Measurements from ENCODE around the gene FGF8.

Gene FGF8

DNA sequence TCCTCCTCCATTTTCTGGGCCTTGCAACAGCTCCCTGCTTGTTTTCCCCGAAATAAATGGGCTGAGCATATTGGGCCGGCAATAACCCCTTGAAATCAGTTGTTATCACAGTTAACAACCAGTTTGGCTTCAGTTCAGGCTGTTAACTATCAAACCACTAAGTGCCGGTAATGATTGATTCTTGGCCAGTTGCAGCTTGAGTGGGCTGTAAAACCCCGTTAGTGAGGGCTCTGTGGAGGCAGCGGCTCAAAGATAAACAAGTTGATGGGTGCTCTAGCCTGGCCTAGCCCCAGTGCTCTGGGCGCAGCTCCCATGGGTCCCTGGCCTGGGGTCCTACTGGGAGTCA is 8.3 kb downstream of the FGF8 start:
- H3K4me1 ChIP-seq (ENCODE audit: control insufficient read depth, insufficient read depth, low read length, poor library complexity, severe bottlenecking), result no peaks in the 10 kb centered on the region
- H3K9me3 ChIP-seq (ENCODE audit: control insufficient read depth, low read length), result no peaks in the 10 kb centered on the region
- no peaks in the 10 kb centered on the region for H3K36me3 ChIP-seq (ENCODE audit: control insufficient read depth, insufficient read depth, low read length)
- WGBS, 2 experiments (ENCODE audit: insufficient coverage in 2 of 2), result 94 to 100% methylated on average over 5 of the region's 6 CpGs
- no peak overlapping the region for H3K4me3 ChIP-seq (ENCODE audit: extremely low read depth, insufficient read depth, low read length, poor library complexity, severe bottlenecking)
- no peak overlapping the region for H3K27ac ChIP-seq (ENCODE audit: low read depth, low read length, severe bottlenecking)

- Histone ChIP-seq H3K4me3 (ENCODE audit: extremely low read depth, insufficient read depth, low read length, poor library complexity, severe bottlenecking) (no peak overlapping the region), H3K4me1 (ENCODE audit: control insufficient read depth, insufficient read depth, low read length, poor library complexity, severe bottlenecking) (no peaks in the 10 kb centered on the region), H3K36me3 (ENCODE audit: control insufficient read depth, insufficient read depth, low read length) (no peaks in the 10 kb centered on the region), H3K9me3 (ENCODE audit: control insufficient read depth, low read length) (no peaks in the 10 kb centered on the region), H3K27ac (ENCODE audit: low read depth, low read length, severe bottlenecking) (no peak overlapping the region)
- 86 to 92% methylated on average over 9 to 10 of the region's 12 CpGs for WGBS, 2 experiments (ENCODE audit: insufficient coverage in 2 of 2)
Observed at GRCh38 chr10:101766753-101767599, 8.9 kb downstream of the FGF8 start.

DNA sequence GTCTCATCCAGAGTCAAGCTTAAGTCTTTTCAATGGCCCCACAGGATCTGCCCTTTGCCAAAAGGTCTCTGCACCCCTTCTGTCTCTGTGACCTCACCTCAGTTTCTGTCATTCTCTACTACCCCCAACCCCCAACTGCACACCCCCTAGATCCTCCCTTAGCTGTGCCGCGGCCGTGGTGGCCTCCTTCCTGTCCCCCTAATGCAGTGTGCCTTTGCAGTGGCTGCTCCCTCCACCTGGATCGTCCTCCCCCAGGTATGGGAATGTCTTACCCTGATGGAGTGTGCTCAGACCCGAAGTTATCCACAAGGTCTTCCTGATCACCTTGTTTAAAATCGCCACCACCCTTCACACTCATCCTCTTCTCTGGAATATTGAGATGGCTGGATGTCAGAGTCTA is 9.6 kb downstream of the FGF8 start:
- 83% methylated on average over 4 of the region's 6 CpGs; no CpG with 5 or more reads in 1 of the 2 experiments for WGBS, 2 experiments (ENCODE audit: insufficient coverage in 2 of 2)
- Histone ChIP-seq H3K27ac (ENCODE audit: low read depth, low read length, severe bottlenecking) (no peak overlapping the region), H3K36me3 (ENCODE audit: control insufficient read depth, insufficient read depth, low read length) (no peaks in the 10 kb centered on the region), H3K9me3 (ENCODE audit: control insufficient read depth, low read length) (no peaks in the 10 kb centered on the region), H3K4me3 (ENCODE audit: extremely low read depth, insufficient read depth, low read length, poor library complexity, severe bottlenecking) (no peak overlapping the region), H3K4me1 (ENCODE audit: control insufficient read depth, insufficient read depth, low read length, poor library complexity, severe bottlenecking) (no peaks in the 10 kb centered on the region)

DNA sequence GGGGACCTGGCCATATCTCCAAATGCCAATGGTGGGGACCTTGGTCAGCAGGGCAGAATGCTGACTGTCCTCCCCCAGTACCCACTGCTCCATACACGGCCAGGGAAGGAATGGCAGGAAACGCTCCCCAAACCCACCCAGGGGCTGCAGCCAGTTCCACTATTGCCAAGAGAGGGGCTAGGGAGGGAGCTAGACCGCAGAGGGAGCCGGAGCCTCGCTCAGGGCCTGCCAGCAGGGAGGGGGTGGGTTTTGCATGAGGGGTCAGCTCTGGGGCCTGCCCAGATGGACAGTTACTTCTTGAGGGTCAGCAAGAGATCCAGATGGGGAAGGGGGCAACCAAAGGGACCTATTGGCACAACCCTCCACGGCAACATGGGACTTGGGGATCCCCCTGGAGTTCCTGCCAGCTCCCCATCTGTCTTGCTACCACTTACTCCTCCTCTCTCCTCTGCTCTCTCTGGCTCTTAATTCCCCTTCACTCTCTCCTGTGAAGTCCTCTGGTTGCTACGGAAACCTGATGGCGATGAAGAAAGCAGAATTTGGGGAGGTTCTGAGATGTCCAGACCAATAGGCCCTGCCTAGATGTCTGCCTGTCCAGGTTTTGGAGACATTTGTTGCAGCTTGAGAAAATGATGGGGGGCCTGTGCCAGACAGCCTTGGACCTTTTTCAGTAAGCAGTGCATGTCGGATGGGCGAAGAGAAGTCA is 12.6 kb downstream of the FGF8 start:
- no peak overlapping the region for H3K4me3 ChIP-seq (ENCODE audit: extremely low read depth, insufficient read depth, low read length, poor library complexity, severe bottlenecking)
- 90 to 92% methylated on average over 5 to 7 of the region's 10 CpGs for WGBS, 2 experiments (ENCODE audit: insufficient coverage in 2 of 2)
- H3K36me3 ChIP-seq (ENCODE audit: control insufficient read depth, insufficient read depth, low read length), result no peaks in the 10 kb centered on the region
- H3K4me1 ChIP-seq (ENCODE audit: control insufficient read depth, insufficient read depth, low read length, poor library complexity, severe bottlenecking), result no peaks in the 10 kb centered on the region
- no peaks in the 10 kb centered on the region for H3K9me3 ChIP-seq (ENCODE audit: control insufficient read depth, low read length)
- no peak overlapping the region for H3K27ac ChIP-seq (ENCODE audit: low read depth, low read length, severe bottlenecking)

GRCh38 chr10:101762736-101763135 is 13.2 kb downstream of the FGF8 start:
- Histone ChIP-seq H3K4me3 (ENCODE audit: extremely low read depth, insufficient read depth, low read length, poor library complexity, severe bottlenecking) (no peak overlapping the region), H3K4me1 (ENCODE audit: control insufficient read depth, insufficient read depth, low read length, poor library complexity, severe bottlenecking) (no peaks in the 10 kb centered on the region), H3K36me3 (ENCODE audit: control insufficient read depth, insufficient read depth, low read length) (no peaks in the 10 kb centered on the region), H3K9me3 (ENCODE audit: control insufficient read depth, low read length) (no peaks in the 10 kb centered on the region), H3K27ac (ENCODE audit: low read depth, low read length, severe bottlenecking) (no peak overlapping the region)
- 88 to 98% methylated on average over 5 of the region's 5 CpGs for WGBS, 2 experiments (ENCODE audit: insufficient coverage in 2 of 2)

GRCh38 chr10:101761226-101761625 is 14.7 kb downstream of the FGF8 start:
- H3K9me3 ChIP-seq (ENCODE audit: control insufficient read depth, low read length), result no peaks in the 10 kb centered on the region
- no peaks in the 10 kb centered on the region for H3K36me3 ChIP-seq (ENCODE audit: control insufficient read depth, insufficient read depth, low read length)
- H3K27ac ChIP-seq (ENCODE audit: low read depth, low read length, severe bottlenecking), result no peak overlapping the region
- 90 to 96% methylated on average over 4 to 5 of the region's 9 CpGs for WGBS, 2 experiments (ENCODE audit: insufficient coverage in 2 of 2)
- no peak overlapping the region for H3K4me3 ChIP-seq (ENCODE audit: extremely low read depth, insufficient read depth, low read length, poor library complexity, severe bottlenecking)
- H3K4me1 ChIP-seq (ENCODE audit: control insufficient read depth, insufficient read depth, low read length, poor library complexity, severe bottlenecking), result no peaks in the 10 kb centered on the region

- Histone ChIP-seq H3K27ac (ENCODE audit: low read depth, low read length, severe bottlenecking) (no peak overlapping the region), H3K36me3 (ENCODE audit: control insufficient read depth, insufficient read depth, low read length) (no peaks in the 10 kb centered on the region), H3K9me3 (ENCODE audit: control insufficient read depth, low read length) (no peaks in the 10 kb centered on the region), H3K4me3 (ENCODE audit: extremely low read depth, insufficient read depth, low read length, poor library complexity, severe bottlenecking) (no peak overlapping the region), H3K4me1 (ENCODE audit: control insufficient read depth, insufficient read depth, low read length, poor library complexity, severe bottlenecking) (no peaks in the 10 kb centered on the region)
- WGBS, 2 experiments (ENCODE audit: insufficient coverage in 2 of 2), result 83 to 85% methylated on average over 3 of the region's 3 CpGs
Observed at GRCh38 chr10:101760510-101760909, 15.4 kb downstream of the FGF8 start.

DNA sequence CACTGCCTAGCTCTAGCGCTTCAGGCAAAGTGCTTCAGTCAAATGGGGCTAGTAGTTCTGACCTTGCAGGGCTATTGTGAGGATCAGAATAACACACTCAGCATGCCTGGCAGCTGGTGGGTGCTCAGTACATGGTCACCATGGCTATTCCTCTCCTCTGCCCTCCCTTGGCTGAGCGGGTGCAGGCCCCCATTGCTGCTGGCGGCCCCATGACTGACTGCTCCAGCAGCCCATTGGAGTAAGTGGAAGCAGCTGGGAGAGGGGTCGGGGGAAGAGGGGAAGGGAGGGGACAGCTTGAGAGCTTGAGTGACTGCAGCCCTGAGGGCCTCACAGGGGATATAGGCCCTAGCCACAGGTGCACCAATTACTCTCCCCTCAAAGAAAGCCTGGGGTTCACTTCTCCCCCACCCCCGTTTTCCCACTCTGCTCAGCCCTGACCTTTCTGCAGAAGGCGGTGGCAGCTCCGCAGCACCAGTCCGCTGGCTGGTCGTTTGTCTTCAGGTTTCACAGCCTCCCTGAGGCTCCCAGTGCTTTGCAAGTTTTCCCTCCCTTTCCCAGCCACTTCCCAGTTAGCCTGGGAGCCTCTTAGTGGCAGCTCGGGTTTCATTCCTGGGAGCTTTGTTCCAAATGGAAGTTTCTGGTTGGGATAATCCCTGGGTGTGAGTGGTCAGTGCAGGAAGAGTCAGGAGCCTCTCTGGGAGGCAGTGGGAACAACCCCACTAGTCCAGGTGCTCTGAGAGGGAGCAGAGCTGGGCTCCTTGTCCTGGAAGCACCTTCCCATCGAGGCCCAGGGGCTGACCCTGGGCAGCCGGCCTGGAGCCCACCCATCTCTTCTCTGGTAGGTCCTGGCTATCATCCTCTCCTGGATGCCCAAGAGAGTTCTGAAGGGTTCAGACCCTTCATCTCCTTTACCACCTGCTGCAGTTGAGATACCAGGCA is 16.3 kb downstream of the FGF8 start:
- Histone ChIP-seq H3K36me3 (ENCODE audit: control insufficient read depth, insufficient read depth, low read length) (no peaks in the 10 kb centered on the region), H3K27ac (ENCODE audit: low read depth, low read length, severe bottlenecking) (no peak overlapping the region), H3K4me1 (ENCODE audit: control insufficient read depth, insufficient read depth, low read length, poor library complexity, severe bottlenecking) (no peaks in the 10 kb centered on the region), H3K4me3 (ENCODE audit: extremely low read depth, insufficient read depth, low read length, poor library complexity, severe bottlenecking) (no peak overlapping the region), H3K9me3 (ENCODE audit: control insufficient read depth, low read length) (no peaks in the 10 kb centered on the region)
- 60 to 69% methylated on average over 4 to 9 of the region's 12 CpGs for WGBS, 2 experiments (ENCODE audit: insufficient coverage in 2 of 2)

DNA sequence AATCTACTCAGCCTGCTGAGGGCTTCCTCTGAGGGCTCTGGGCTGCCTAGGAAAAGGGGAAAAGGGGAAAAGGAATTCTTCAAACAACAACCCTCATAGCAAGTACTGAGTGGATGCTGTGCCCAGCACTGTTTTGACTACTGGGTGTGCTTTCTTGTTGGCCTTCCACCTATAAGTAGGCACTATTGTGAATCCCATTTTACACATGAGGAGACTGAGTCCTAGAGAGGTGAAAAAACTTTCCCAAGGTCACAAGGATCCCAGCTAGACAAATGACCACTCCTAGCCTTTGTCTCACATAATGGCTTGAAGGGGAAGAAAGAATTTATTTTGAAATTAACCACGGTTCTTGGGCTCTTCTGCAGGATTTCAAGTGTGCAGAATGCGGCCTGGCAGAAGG is 17.1 kb downstream of the FGF8 start:
- Histone ChIP-seq H3K27ac (ENCODE audit: low read depth, low read length, severe bottlenecking) (no peak overlapping the region), H3K9me3 (ENCODE audit: control insufficient read depth, low read length) (no peaks in the 10 kb centered on the region), H3K4me3 (ENCODE audit: extremely low read depth, insufficient read depth, low read length, poor library complexity, severe bottlenecking) (no peak overlapping the region), H3K36me3 (ENCODE audit: control insufficient read depth, insufficient read depth, low read length) (no peaks in the 10 kb centered on the region), H3K4me1 (ENCODE audit: control insufficient read depth, insufficient read depth, low read length, poor library complexity, severe bottlenecking) (no peaks in the 10 kb centered on the region)
- 77 to 93% methylated on average over 2 of the region's 2 CpGs for WGBS, 2 experiments (ENCODE audit: insufficient coverage in 2 of 2)

- 91 to 100% methylated on average over 1 of the region's 3 CpGs for WGBS, 2 experiments (ENCODE audit: insufficient coverage in 2 of 2)
- H3K4me1 ChIP-seq (ENCODE audit: control insufficient read depth, insufficient read depth, low read length, poor library complexity, severe bottlenecking), result peaks cover 10% of the 10 kb centered on the region
- H3K4me3 ChIP-seq (ENCODE audit: extremely low read depth, insufficient read depth, low read length, poor library complexity, severe bottlenecking), result no peak overlapping the region
- no peak overlapping the region for H3K27ac ChIP-seq (ENCODE audit: low read depth, low read length, severe bottlenecking)
- H3K9me3 ChIP-seq (ENCODE audit: control insufficient read depth, low read length), result no peaks in the 10 kb centered on the region
- no peaks in the 10 kb centered on the region for H3K36me3 ChIP-seq (ENCODE audit: control insufficient read depth, insufficient read depth, low read length)
Observed at GRCh38 chr10:101752241-101752640, 23.7 kb downstream of the FGF8 start.

Measured in mesodermal cell (in vitro differentiated cells).